Vagina (tissue), 2 donors: ENCODE measurements around the gene CDS2. TPM values are rescaled to one million over a fixed set of nuclear protein-coding genes. Genes with fewer than 3 reads are reported as not detected.

Experiments
- DNase-seq, 2 donors: peaks; one replicate each; pipeline ENCODE4 v3.0.0-alpha.2; 2017; ENCODE audit errors: extremely low spot score in 2 of 2
- H3K27ac ChIP-seq: fragments of 200-600 bp; sonication (generic); one replicate; pipeline ENCODE4 v1.5.1; 2019
- H3K27me3 ChIP-seq: fragments of 200-600 bp; sonication (generic); one replicate; pipeline ENCODE4 v1.5.1; 2019
- H3K36me3 ChIP-seq, 2 donors: fragments of 200-600 bp; sonication (generic); one replicate each; pipeline ENCODE4 v1.5.1; 2017 to 2019
- H3K4me1 ChIP-seq: fragments of 200-600 bp; sonication (generic); one replicate; pipeline ENCODE4 v1.5.1; 2019
- H3K4me3 ChIP-seq, 2 donors: fragments of 200-600 bp; sonication (generic); 1 replicate in 1 of 2; 2 replicates in 1 of 2; pipeline ENCODE4 v1.5.1; 2016 to 2019
- H3K9me3 ChIP-seq: fragments of 200-600 bp; sonication (generic); one replicate; pipeline ENCODE4 v1.5.1; 2019
- CTCF ChIP-seq, 3 experiments: fragments of 450-650 bp in 2 of 3; fragments of 200-600 bp in 1 of 3; sonication (generic) in 1 of 3; IDR thresholded peaks; one replicate each; pipeline ENCODE4 v1.5.1; 2017 to 2019; ENCODE audit warnings: antibody characterized with exemption in 3 of 3, mild to moderate bottlenecking in 2 of 3, moderate library complexity in 2 of 3
- POLR2A ChIP-seq, 2 donors: fragments of 450-650 bp; IDR thresholded peaks; one replicate each; pipeline ENCODE4 v1.6.1; 2017; ENCODE audit warnings: antibody characterized with exemption in 2 of 2, mild to moderate bottlenecking in 2 of 2, moderate library complexity in 2 of 2
- POLR2AphosphoS5 ChIP-seq, 2 donors: sonication (generic); formaldehyde crosslinking; IDR thresholded peaks; one replicate each; pipeline ENCODE4 v1.9.0; 2017; ENCODE audit warnings: antibody characterized with exemption in 2 of 2, mild to moderate bottlenecking in 2 of 2, low read depth in 1 of 2; ENCODE audit not compliant: insufficient read depth in 1 of 2
- intact Hi-C: fragments of 100-400 bp; cut with DNase I; formaldehyde crosslinking; loops from one replicate; pipeline ENCODE4 v1.15.1; 2023
- total RNA-seq: library from RNA; depleted of rRNA; stranded (reverse); fragments of >200 nt; gene quantifications from one replicate; pipeline ENCODE4 v1.2.3, GENCODE V29; 2016

The CDS2 gene
- total RNA-seq, 1 donor from 2014 or later: 24.8 TPM

- H3K9me3 ChIP-seq: no peaks in the 10 kb centered on the region
- intact Hi-C loops: no loop called here
- H3K27me3 ChIP-seq: no peaks in the 10 kb centered on the region
- H3K36me3 ChIP-seq: no peaks in the 10 kb centered on the region
- no peak overlapping the region for H3K4me3 ChIP-seq
- no peak overlapping the region for H3K27ac ChIP-seq
- TF ChIP-seq POLR2AphosphoS5 (IDR thresholded peaks at IDR 0.05; ENCODE audit: insufficient read depth in 1 of 2, low read depth in 1 of 2): no peak
- no peak for TF ChIP-seq POLR2A (IDR thresholded peaks at IDR 0.05)
- no peak for TF ChIP-seq CTCF (IDR thresholded peaks at IDR 0.05)
- H3K4me1 ChIP-seq: no peaks in the 10 kb centered on the region
- DNase-seq: no peak
Observed at GRCh38 chr20:5197847-5198650, 71.2 kb downstream of the CDS2 start.

DNA sequence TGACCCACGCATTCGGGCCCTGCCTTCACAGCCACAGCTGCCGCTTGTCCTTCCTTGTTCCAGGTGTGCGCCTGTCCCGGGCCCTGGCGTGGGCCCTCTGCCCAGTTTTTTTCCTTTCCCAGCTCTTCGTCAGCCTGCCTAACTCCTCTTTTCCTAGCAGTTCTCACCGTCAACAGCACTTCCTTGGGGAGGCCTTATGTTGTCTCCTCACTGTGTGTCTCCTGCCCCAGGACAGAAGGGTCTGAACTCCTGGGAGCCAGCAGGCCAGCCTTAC, 71.8 kb downstream of the CDS2 start:
- Histone ChIP-seq H3K36me3 (no peaks in the 10 kb centered on the region), H3K27me3 (no peaks in the 10 kb centered on the region), H3K9me3 (no peaks in the 10 kb centered on the region), H3K4me1 (no peaks in the 10 kb centered on the region), H3K27ac (no peak overlapping the region), H3K4me3 (no peak overlapping the region)
- TF ChIP-seq POLR2A (IDR thresholded peaks at IDR 0.05) (no peak), POLR2AphosphoS5 (IDR thresholded peaks at IDR 0.05; ENCODE audit: insufficient read depth in 1 of 2, low read depth in 1 of 2) (no peak), CTCF (IDR thresholded peaks at IDR 0.05) (no peak)
- intact Hi-C loops: no loop called here
- no peak for DNase-seq

DNA sequence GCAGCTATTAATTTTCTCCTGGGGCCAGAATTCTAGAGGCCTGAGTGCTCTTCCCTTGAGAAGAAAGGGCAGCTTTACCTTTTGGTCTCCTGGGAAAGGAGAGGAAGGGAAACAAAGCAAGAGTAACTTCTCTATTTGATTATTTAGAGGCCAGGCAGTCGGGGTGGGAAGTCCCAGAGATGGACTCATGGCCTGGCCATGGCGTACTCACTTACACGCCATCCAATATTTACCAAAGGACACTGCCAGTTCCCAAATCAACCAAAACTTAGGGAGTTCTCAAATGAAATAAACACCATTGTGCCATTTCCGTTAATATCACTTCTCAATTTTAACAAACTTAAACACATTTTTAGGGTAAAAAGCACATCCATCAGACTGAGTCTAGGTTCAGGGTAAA, 76.6 kb downstream of the CDS2 start:
- intact Hi-C loops: no loop called here
- Histone ChIP-seq H3K4me1 (peaks cover 4% of the 10 kb centered on the region), H3K36me3 (no peaks in the 10 kb centered on the region), H3K4me3 (no peak overlapping the region), H3K27me3 (no peaks in the 10 kb centered on the region), H3K27ac (no peak overlapping the region), H3K9me3 (no peaks in the 10 kb centered on the region)
- TF ChIP-seq POLR2A (IDR thresholded peaks at IDR 0.05): no peak
- TF ChIP-seq CTCF (IDR thresholded peaks at IDR 0.05): no peak
- no peak for TF ChIP-seq POLR2AphosphoS5 (IDR thresholded peaks at IDR 0.05; ENCODE audit: insufficient read depth in 1 of 2, low read depth in 1 of 2)
- no peak for DNase-seq

DNA sequence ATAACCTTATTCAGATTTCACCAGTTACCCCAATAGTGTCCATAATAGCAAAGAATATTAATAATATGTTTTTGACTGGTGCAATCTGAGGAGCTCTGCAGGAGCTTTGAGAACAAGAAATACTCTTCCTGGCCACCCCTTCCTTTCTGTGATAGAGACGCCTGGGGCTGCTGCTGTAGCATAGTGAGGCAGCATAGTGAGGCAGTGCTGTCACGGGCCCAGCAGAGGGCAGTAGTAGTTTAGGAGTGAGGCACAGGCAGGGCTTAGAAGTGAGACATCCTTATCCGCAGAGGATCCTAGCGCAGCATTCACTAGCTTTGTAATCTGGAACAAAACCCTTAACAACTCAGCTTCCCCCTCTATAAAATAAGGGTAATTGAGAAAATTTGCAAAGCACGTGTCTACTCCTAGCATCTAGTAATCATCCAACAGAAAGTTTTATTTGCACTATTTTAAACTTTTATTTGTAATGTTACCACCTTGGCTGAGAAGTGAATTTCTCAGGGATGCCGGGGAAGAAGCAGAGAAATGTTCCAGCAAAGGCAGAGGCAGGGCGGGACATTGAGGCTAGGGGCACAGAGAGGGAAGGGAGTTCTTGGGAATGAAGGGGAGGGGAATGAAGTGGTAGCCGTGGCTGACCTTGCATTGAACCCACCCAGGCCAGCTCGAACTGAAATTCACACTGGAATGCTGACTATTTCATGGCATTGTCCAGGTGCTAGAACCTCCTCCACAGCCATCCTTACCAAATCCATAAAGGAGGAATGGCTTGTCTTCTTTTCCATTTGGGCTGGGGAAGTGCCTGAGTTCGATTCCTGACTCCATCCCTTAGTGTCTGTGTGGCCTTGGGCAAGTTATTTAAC, 78.8 kb downstream of the CDS2 start:
- peak; percentile 43 to 58 (median 49) for TF ChIP-seq CTCF (IDR thresholded peaks at IDR 0.05)
- TF ChIP-seq POLR2AphosphoS5 (IDR thresholded peaks at IDR 0.05; ENCODE audit: insufficient read depth in 1 of 2, low read depth in 1 of 2): no peak
- no peak for TF ChIP-seq POLR2A (IDR thresholded peaks at IDR 0.05)
- Histone ChIP-seq H3K4me3 (no peak overlapping the region), H3K4me1 (peaks cover 4% of the 10 kb centered on the region), H3K9me3 (no peaks in the 10 kb centered on the region), H3K36me3 (no peaks in the 10 kb centered on the region), H3K27ac (no peak overlapping the region), H3K27me3 (no peaks in the 10 kb centered on the region)
- intact Hi-C loops: no loop called here
- no peak for DNase-seq

DNA sequence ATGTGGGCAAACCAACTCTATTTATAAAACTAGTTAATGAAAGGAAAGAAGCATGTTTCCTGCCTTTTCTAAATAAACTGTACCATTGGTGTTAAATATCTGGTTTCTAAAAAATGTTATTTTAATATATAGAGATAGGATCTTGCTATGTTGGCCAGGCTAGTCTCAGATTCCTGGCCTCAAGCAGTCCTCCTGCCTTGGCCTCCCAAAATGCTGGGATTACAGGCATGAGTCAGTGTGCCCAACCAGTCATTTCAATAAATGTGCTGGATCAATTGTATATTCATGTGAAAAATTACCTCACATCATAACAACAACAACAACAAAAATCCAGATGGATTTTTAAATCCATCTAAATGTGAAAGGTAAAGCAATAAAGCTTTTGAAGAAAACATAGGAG, 80.3 kb downstream of the CDS2 start:
- peaks cover 4% of the 10 kb centered on the region for H3K4me1 ChIP-seq
- TF ChIP-seq POLR2AphosphoS5 (IDR thresholded peaks at IDR 0.05; ENCODE audit: insufficient read depth in 1 of 2, low read depth in 1 of 2): no peak
- TF ChIP-seq CTCF (IDR thresholded peaks at IDR 0.05): no peak
- TF ChIP-seq POLR2A (IDR thresholded peaks at IDR 0.05): no peak
- H3K9me3 ChIP-seq: no peaks in the 10 kb centered on the region
- H3K27me3 ChIP-seq: no peaks in the 10 kb centered on the region
- H3K36me3 ChIP-seq: no peaks in the 10 kb centered on the region
- no peak overlapping the region for H3K4me3 ChIP-seq
- intact Hi-C loops: no loop called here
- DNase-seq: no peak
- H3K27ac ChIP-seq: no peak overlapping the region
